GM18951 (cell line): ENCODE results near the gene CDC40.

ENCODE experiments used
- POLR2A ChIP-seq: IDR thresholded peaks from 4 replicates; pipeline ENCODE4 v1.6.1; 2011; ENCODE audit warnings: mild to moderate bottlenecking; ENCODE audit not compliant: insufficient read length, insufficient read depth; ENCODE audit errors: extremely low read depth
- in situ Hi-C: fragments of 300-500 bp; cut with MboI; formaldehyde crosslinking; loops from one replicate; pipeline ENCODE4 v1.12.0; 2022; ENCODE audit warnings: low sequenced_read_pairs, mixed read lengths, inconsistent platforms; ENCODE audit not compliant: unreplicated experiment

Gene CDC40

GRCh38 chr6:110183292-110183885 is 3.2 kb downstream of the CDC40 start:
- TF ChIP-seq POLR2A, result no peak
- in situ Hi-C loops, result no loop called here

- TF ChIP-seq POLR2A, result no peak
- in situ Hi-C loops, result no loop called here
Measured at GRCh38 chr6:110185879-110186278, 5.7 kb downstream of the CDC40 start.

GRCh38 chr6:110188791-110189190 is 8.6 kb downstream of the CDC40 start:
- no peak for TF ChIP-seq POLR2A
- in situ Hi-C loops, result no loop called here

GRCh38 chr6:110190726-110191125 is 10.5 kb downstream of the CDC40 start:
- in situ Hi-C loops, result no loop called here
- TF ChIP-seq POLR2A, result no peak

- in situ Hi-C loops, result no loop called here
- TF ChIP-seq POLR2A, result no peak
Measured at GRCh38 chr6:110191477-110191876, 11.2 kb downstream of the CDC40 start.

- in situ Hi-C loops, result no loop called here
- TF ChIP-seq POLR2A, result no peak
Measured at GRCh38 chr6:110195639-110196038, 15.4 kb downstream of the CDC40 start.

- no peak for TF ChIP-seq POLR2A
- in situ Hi-C loops, result no loop called here
Measured at GRCh38 chr6:110196874-110197273, 16.6 kb downstream of the CDC40 start.

GRCh38 chr6:110198561-110198960 is 18.3 kb downstream of the CDC40 start:
- in situ Hi-C loops, result no loop called here
- no peak for TF ChIP-seq POLR2A

- no peak for TF ChIP-seq POLR2A
- in situ Hi-C loops, result no loop called here
Measured at GRCh38 chr6:110201151-110201884, 21.1 kb downstream of the CDC40 start.

- in situ Hi-C loops, result no loop called here
Measured at GRCh38 chr6:110207652-110208051, 27.4 kb downstream of the CDC40 start.

GRCh38 chr6:110211753-110212152 is 31.5 kb downstream of the CDC40 start:
- TF ChIP-seq POLR2A, result no peak
- in situ Hi-C loops, result no loop called here

More at GRCh38 chr6:110207652-110208051, 27.4 kb downstream of the CDC40 start:
- no peak for TF ChIP-seq POLR2A

- TF ChIP-seq POLR2A, result no peak
- in situ Hi-C loops, result no loop called here
Measured at GRCh38 chr6:110214338-110214737, 34.1 kb downstream of the CDC40 start.

- in situ Hi-C loops, result no loop called here
- TF ChIP-seq POLR2A, result no peak
Measured at GRCh38 chr6:110216140-110216539, 35.9 kb downstream of the CDC40 start.

GRCh38 chr6:110217266-110217665 is 37.0 kb downstream of the CDC40 start:
- in situ Hi-C loops, result no loop called here

More at GRCh38 chr6:110217266-110217665, 37.0 kb downstream of the CDC40 start:
- TF ChIP-seq POLR2A, result no peak
